ENCODE results near the gene DHRS1. TPM values are rescaled to one million over a fixed set of nuclear protein-coding genes. Genes with fewer than 3 reads are reported as not detected.

DHRS1 gene
- total and polyA plus RNA-seq, 9 of the 15 experiments (the other 6 are each of a cell fraction or from before 2014, with no cell fraction given), result 7.3 to 33.6 (median 13.3) TPM

DNA sequence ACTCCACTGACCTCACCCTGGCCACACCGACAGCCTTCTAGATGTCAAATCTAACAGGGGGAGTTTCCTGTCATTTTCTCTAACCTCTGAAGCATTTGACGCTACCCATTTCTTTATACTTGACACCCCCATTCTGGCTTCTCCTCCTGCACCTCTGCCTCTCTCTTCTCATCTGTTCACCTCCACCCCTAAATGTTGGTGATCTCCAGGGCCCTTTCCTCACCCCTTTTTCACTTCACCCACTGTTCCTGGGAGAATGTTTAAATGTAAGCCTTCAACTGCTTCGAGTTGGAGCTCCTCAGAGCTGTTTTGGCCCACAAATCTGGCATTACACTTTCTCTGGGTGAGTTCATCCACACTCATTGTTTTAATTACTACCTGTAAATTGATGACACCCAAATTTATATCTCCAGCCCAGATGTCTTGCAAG, 27.7 kb downstream of the DHRS1 start (continued):
- TF ChIP-seq, protein P1, sequence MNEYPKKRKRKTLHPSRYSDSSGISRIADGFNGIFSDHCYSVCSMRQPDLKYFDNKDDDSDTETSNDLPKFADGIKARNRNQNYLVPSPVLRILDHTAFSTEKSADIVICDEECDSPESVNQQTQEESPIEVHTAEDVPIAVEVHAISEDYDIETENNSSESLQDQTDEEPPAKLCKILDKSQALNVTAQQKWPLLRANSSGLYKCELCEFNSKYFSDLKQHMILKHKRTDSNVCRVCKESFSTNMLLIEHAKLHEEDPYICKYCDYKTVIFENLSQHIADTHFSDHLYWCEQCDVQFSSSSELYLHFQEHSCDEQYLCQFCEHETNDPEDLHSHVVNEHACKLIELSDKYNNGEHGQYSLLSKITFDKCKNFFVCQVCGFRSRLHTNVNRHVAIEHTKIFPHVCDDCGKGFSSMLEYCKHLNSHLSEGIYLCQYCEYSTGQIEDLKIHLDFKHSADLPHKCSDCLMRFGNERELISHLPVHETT (CRISPR knock-in tag; conservative IDR thresholded peaks at IDR 0.05 in 1 of 2, IDR thresholded peaks at IDR 0.05 in 1 of 2), result peak in 1 of 2 experiments; percentile 34; a peak in 1 of 4 replicates

- Histone ChIP-seq H3K79me2 (ENCODE audit: control insufficient read depth, insufficient read depth, low read length) (peaks cover 9% of the 10 kb centered on the region; the same call in 1 of the 3 replicates), H3K27ac (ENCODE audit: extremely low read depth, low read depth, low read length) (peak within 1 kb of the TSS; percentile 99), H3K9me3 (replicated peaks; ENCODE audit: control insufficient read depth, insufficient read depth, low read depth, low read length) (no peaks in the 10 kb centered on the region), H3K36me3 (ENCODE audit: control insufficient read depth, insufficient read depth, low read length) (no peaks in the 10 kb centered on the region; the same call in 2 of the 3 replicates), H3K9me1 (ENCODE audit: control insufficient read depth, insufficient read depth, low read length) (peaks cover 2% of the 10 kb centered on the region), H2AFZ (ENCODE audit: low read depth, low read length) (peak within 1 kb of the TSS; percentile 95), H3K4me2 (ENCODE audit: insufficient read depth, low read length) (peak within 1 kb of the TSS; percentile 92), H3K27me3 (ENCODE audit: control insufficient read depth in 2 of 2, insufficient read depth in 2 of 2, low read length in 2 of 2) (no peaks in the 10 kb centered on the region), H3K4me3 (peak within 1 kb of the TSS; percentile 94), H3K9ac (ENCODE audit: insufficient read depth in 1 of 2, low read depth in 2 of 2, low read length in 2 of 2) (peak within 1 kb of the TSS; percentile 95 to 99), H3K4me1 (replicated peaks in 1 of 2; ENCODE audit: control insufficient read depth in 2 of 2, insufficient read depth in 2 of 2, low read length in 2 of 2) (peaks cover 26 to 27% of the 10 kb centered on the region in 2 experiments; a peak in 4 of 5 replicates), H4K20me1 (replicated peaks; ENCODE audit: control insufficient read depth, insufficient read depth, low read length) (no peaks in the 10 kb centered on the region; the same call in 1 of the 2 replicates)
- CTCF ChIA-PET (ENCODE audit: low intra/inter-chr PET ratio), result interaction anchor here (0.6 to 1.0 kb wide), 2 partner anchors 26 to 29 kb away, joined by 3 to 6 read pairs; partner anchors contain the start of gene TINF2
- no TSS peak for BruUV-seq (replicated peaks)
- intact Hi-C loops (cut with micrococcal nuclease) (loop anchor here (2.0 kb wide), 1 partner anchor 28 kb away; the partner anchor contains the start of gene TINF2), in situ Hi-C loops (cut with MboI) (no loop called here)
- FAIRE-seq, result peak; percentile 40
- POLR2A ChIA-PET, result interaction anchor here (0.6 to 2.1 kb wide), 9 partner anchors 9 to 191 kb away, joined by 3 to 11 read pairs (median 4); partner anchors contain the start of genes CIDEB and TINF2
- peak; percentile 95 for ATAC-seq
- DNase-seq (ENCODE audit: extremely low read depth in 1 of 4, low spot score in 3 of 4), result peak; percentile 90 to 93 (median 92)
- WGBS (ENCODE audit: insufficient coverage, low coverage, missing lambda C conversion rate), result under 1% methylated on average over 35 of the region's 61 CpGs
- TF ChIP-seq, protein P2, sequence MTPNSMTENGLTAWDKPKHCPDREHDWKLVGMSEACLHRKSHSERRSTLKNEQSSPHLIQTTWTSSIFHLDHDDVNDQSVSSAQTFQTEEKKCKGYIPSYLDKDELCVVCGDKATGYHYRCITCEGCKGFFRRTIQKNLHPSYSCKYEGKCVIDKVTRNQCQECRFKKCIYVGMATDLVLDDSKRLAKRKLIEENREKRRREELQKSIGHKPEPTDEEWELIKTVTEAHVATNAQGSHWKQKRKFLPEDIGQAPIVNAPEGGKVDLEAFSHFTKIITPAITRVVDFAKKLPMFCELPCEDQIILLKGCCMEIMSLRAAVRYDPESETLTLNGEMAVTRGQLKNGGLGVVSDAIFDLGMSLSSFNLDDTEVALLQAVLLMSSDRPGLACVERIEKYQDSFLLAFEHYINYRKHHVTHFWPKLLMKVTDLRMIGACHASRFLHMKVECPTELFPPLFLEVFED (CRISPR knock-in tag; conservative IDR thresholded peaks at IDR 0.05), result no peak
- TF ChIP-seq OTX1 (CRISPR knock-in tag; IDR thresholded peaks at IDR 0.05) (no peak), PATZ1 (CRISPR knock-in tag; IDR thresholded peaks at IDR 0.05; ENCODE audit: borderline replicate concordance) (no peak), TCF7 (IDR thresholded peaks at IDR 0.05; ENCODE audit: borderline replicate concordance) (no peak), MIER1 (IDR thresholded peaks at IDR 0.05; ENCODE audit: low read depth) (no peak), EGR1 (conservative IDR thresholded peaks at IDR 0.05) (0 out of 2 replicates have a peak, but pooled peaks have one; percentile 26), BCOR (IDR thresholded peaks at IDR 0.05) (no peak), CEBPG (CRISPR knock-in tag; IDR thresholded peaks at IDR 0.05) (no peak), CEBPG (tag; conservative IDR thresholded peaks at IDR 0.05 in 1 of 2, IDR thresholded peaks at IDR 0.05 in 1 of 2) (no peak)
- TF ChIP-seq, protein P3, sequence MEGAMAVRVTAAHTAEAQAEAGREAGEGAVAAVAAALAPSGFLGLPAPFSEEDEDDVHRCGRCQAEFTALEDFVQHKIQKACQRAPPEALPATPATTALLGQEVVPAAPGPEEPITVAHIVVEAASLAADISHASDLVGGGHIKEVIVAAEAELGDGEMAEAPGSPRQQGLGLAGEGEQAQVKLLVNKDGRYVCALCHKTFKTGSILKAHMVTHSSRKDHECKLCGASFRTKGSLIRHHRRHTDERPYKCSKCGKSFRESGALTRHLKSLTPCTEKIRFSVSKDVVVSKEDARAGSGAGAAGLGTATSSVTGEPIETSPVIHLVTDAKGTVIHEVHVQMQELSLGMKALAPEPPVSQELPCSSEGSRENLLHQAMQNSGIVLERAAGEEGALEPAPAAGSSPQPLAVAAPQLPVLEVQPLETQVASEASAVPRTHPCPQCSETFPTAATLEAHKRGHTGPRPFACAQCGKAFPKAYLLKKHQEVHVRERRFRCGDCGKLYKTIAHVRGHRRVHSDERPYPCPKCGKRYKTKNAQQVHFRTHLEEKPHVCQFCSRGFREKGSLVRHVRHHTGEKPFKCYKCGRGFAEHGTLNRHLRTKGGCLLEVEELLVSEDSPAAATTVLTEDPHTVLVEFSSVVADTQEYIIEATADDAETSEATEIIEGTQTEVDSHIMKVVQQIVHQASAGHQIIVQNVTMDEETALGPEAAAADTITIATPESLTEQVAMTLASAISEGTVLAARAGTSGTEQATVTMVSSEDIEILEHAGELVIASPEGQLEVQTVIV (CRISPR knock-in tag; IDR thresholded peaks at IDR 0.05; ENCODE audit: borderline replicate concordance), result no peak
Measured at GRCh38 chr14:24271134-24271833, 28.3 kb downstream of the DHRS1 start, which contains the start of gene RABGGTA. Gene RABGGTA (minus strand): TSS chr14:24271597. CDS start chr14:24271115, 482 bp downstream.

Measured in K562 (cell line).